Thymus (tissue), 11 donors: ENCODE data around the gene MAP7. TPM values are rescaled to one million over a fixed set of nuclear protein-coding genes. Genes with fewer than 3 reads are reported as not detected.

Source experiments
- DNase-seq, 9 donors: peaks; one replicate each; pipeline ENCODE4 v3.0.0-alpha.2; 2013; ENCODE audit warnings: low spot score in 9 of 9, low read depth in 6 of 9, missing footprints in 1 of 9
- H3K27ac ChIP-seq, 2 donors: one replicate each; pipeline ENCODE4 v1.5.1; 2013; ENCODE audit warnings: control low read depth in 1 of 2, low read depth in 1 of 2, low read length in 1 of 2, mild to moderate bottlenecking in 1 of 2, moderate library complexity in 1 of 2
- H3K27me3 ChIP-seq, 2 donors: one replicate each; pipeline ENCODE4 v1.5.1; 2013; ENCODE audit warnings: low read length in 1 of 2; ENCODE audit not compliant: control insufficient read depth in 2 of 2, insufficient read depth in 1 of 2
- H3K36me3 ChIP-seq, 2 donors: one replicate each; pipeline ENCODE4 v1.5.1; 2013; ENCODE audit warnings: low read length in 1 of 2, mild to moderate bottlenecking in 1 of 2, moderate library complexity in 1 of 2; ENCODE audit not compliant: control insufficient read depth in 2 of 2, insufficient read depth in 2 of 2
- H3K4me1 ChIP-seq, 2 donors: one replicate each; pipeline ENCODE4 v1.5.1; 2013; ENCODE audit warnings: low read length in 2 of 2; ENCODE audit not compliant: control insufficient read depth in 2 of 2, insufficient read depth in 2 of 2
- H3K4me3 ChIP-seq, 2 donors: one replicate each; pipeline ENCODE4 v1.5.1; 2013; ENCODE audit warnings: low read length in 2 of 2, control low read depth in 1 of 2, mild to moderate bottlenecking in 1 of 2
- H3K9me3 ChIP-seq, 2 donors: one replicate each; pipeline ENCODE4 v1.5.1; 2013; ENCODE audit warnings: low read length in 1 of 2, mild to moderate bottlenecking in 1 of 2; ENCODE audit not compliant: control insufficient read depth in 2 of 2, insufficient read depth in 1 of 2
- WGBS: extraction: QIAGEN DNeasy Blood & Tissue Kit; methylation state at CpG from one replicate; pipeline ENCODE4 v1.1.7; 2013; 5-methylcytosine and 5-hydroxymethylcytosine counted together
- polyA plus RNA-seq: library from polyadenylated mRNA; stranded (reverse); fragments of 200-250 nt; gene quantifications from one replicate; pipeline ENCODE4 v1.2.3, GENCODE V29; 2013
- total RNA-seq: library from RNA; stranded (reverse); fragments of 120-200 nt; gene quantifications from one replicate; pipeline ENCODE4 v1.2.4, GENCODE V29; 2013
- donor health status: healthy.

MAP7 gene
- total and polyA plus RNA-seq, 2 donors = 2.5 to 7.8 TPM

DNA sequence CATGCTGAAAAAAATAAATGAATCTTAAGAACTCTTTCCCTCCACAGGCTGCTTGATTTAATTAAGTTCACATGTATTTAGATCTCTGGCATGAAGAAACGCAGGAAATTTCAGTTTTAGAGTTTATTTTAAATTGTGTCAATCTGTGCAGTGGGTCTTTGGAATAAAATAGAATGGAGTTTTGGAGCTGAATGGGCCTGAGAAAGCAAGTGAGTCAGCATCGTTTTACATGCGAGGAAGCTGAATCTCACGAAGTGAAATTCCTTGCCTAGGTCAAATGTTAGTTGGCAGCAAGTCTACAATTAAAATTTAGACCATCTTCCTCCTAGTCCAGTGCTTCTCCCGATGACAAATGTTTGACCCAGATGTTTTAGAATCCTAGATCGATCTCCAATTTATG is 22.4 kb downstream of the MAP7 start:
- no peaks in the 10 kb centered on the region for H3K9me3 ChIP-seq
- no peak for DNase-seq
- no peaks in the 10 kb centered on the region for H3K27me3 ChIP-seq
- H3K4me3 ChIP-seq = no peak overlapping the region
- no peak overlapping the region for H3K27ac ChIP-seq
- H3K4me1 ChIP-seq = peaks cover 7 to 16% of the 10 kb centered on the region in 2 donors
- WGBS = 96% methylated on average over 6 of the region's 6 CpGs
- no peaks in the 10 kb centered on the region for H3K36me3 ChIP-seq

DNA sequence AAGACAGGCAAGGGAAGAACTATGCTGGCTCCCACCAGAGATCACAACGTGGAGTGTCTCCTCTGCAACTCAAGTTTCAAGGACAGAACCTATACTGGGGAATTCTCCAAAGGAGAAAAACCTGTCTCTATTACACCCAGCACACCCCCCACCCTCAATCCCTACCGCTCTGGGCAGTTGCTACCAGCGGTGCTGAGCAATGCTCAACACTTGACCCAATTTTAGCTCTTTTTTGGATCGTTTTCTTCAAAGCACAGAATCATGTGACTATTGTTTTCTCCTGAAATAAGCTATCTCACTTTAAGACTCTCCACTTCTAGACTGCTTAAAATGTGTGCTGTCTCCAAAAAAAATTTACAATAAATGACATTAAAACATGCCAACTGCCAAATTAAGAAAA is 23.3 kb downstream of the MAP7 start:
- Histone ChIP-seq H3K4me1 (peaks cover 7 to 16% of the 10 kb centered on the region in 2 donors), H3K9me3 (no peaks in the 10 kb centered on the region), H3K27me3 (no peaks in the 10 kb centered on the region), H3K36me3 (no peaks in the 10 kb centered on the region), H3K4me3 (no peak overlapping the region), H3K27ac (no peak overlapping the region)
- WGBS = 53% methylated on average over 4 of the region's 4 CpGs
- DNase-seq = no peak

GRCh38 chr6:136526196-136526930 is 23.9 kb downstream of the MAP7 start:
- Histone ChIP-seq H3K27me3 (no peaks in the 10 kb centered on the region), H3K9me3 (no peaks in the 10 kb centered on the region), H3K27ac (no peak overlapping the region), H3K36me3 (no peaks in the 10 kb centered on the region), H3K4me3 (no peak overlapping the region), H3K4me1 (peaks cover 7 to 16% of the 10 kb centered on the region in 2 donors)
- peak in 4 of 9 donors; percentile 23 to 64 (median 48) for DNase-seq
- WGBS = 10% methylated on average over 16 of the region's 16 CpGs

- peaks cover 7 to 16% of the 10 kb centered on the region in 2 donors for H3K4me1 ChIP-seq
- H3K27me3 ChIP-seq = no peaks in the 10 kb centered on the region
- peak overlapping the region in 1 of 2 donors; percentile 7 for H3K27ac ChIP-seq
- 26% methylated on average over 8 of the region's 8 CpGs for WGBS
- H3K4me3 ChIP-seq = no peak overlapping the region
- H3K36me3 ChIP-seq = no peaks in the 10 kb centered on the region
- no peak for DNase-seq
- H3K9me3 ChIP-seq = no peaks in the 10 kb centered on the region
These were observed 24.5 kb downstream of the MAP7 start for GRCh38 chr6:136525586-136526195.

- Histone ChIP-seq H3K4me3 (no peak overlapping the region), H3K36me3 (no peaks in the 10 kb centered on the region), H3K27me3 (no peaks in the 10 kb centered on the region), H3K4me1 (peaks cover 7 to 16% of the 10 kb centered on the region in 2 donors), H3K27ac (peak overlapping the region in 1 of 2 donors; percentile 7), H3K9me3 (no peaks in the 10 kb centered on the region)
- WGBS = 14% methylated on average over 2 of the region's 2 CpGs
- DNase-seq = no peak
These were observed 25.2 kb downstream of the MAP7 start for GRCh38 chr6:136524936-136525413.

DNA sequence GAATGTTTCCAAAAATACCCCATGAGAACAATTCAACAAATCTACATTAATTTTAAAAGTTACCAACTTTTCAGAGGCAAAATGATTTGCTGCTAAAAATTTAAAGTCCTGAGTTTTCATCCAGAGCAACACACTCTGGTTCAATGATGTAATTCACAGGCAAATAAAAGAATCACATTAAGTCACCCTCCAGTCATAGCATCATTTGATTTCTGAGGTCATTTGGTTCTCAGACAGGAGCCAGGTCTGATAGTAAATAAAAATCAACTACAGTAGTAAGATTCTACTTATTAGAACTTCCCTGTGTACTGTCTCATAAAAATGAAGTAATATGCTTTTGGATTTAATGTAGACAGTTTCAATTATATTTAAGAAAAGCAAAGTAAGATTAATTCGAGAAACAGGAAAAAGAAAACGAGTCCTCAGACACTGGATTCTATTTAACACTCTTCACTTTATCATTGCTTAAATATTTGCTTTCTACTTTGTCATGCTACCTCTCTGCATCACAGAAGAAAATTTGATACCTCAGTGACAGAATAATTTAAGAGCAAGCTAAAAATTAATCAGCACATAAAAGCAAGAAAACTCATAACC is 25.8 kb downstream of the MAP7 start:
- Histone ChIP-seq H3K4me1 (peaks cover 7 to 16% of the 10 kb centered on the region in 2 donors), H3K27ac (no peak overlapping the region), H3K27me3 (no peaks in the 10 kb centered on the region), H3K9me3 (no peaks in the 10 kb centered on the region), H3K36me3 (no peaks in the 10 kb centered on the region), H3K4me3 (no peak overlapping the region)
- WGBS = 41% methylated on average over 2 of the region's 2 CpGs
- DNase-seq = no peak

DNA sequence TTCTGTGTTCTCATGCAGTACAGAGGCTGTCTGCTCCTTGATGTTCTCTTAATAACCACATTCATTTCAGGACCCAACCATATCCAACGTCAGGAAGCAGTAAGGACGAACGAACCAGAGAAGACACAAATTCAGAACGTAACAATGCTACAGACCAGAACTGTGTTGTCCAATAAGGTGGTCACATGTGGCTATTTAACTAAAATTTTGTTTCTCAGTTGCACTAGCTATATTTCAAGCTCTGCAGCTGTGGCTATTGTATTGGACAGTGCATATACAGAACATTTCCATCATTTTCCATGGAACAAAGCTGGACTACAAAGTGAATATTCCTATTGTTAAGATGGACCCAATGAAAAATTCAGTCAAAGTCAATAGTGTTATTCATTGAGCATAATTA is 27.0 kb downstream of the MAP7 start:
- 99% methylated on average over 4 of the region's 4 CpGs for WGBS
- peaks cover 7 to 16% of the 10 kb centered on the region in 2 donors for H3K4me1 ChIP-seq
- DNase-seq = no peak
- H3K4me3 ChIP-seq = no peak overlapping the region
- no peak overlapping the region for H3K27ac ChIP-seq
- no peaks in the 10 kb centered on the region for H3K27me3 ChIP-seq
- no peaks in the 10 kb centered on the region for H3K36me3 ChIP-seq
- H3K9me3 ChIP-seq = no peaks in the 10 kb centered on the region

- Histone ChIP-seq H3K27me3 (no peaks in the 10 kb centered on the region), H3K9me3 (no peaks in the 10 kb centered on the region), H3K36me3 (no peaks in the 10 kb centered on the region), H3K4me3 (no peak overlapping the region), H3K27ac (no peak overlapping the region), H3K4me1 (peaks cover 7 to 16% of the 10 kb centered on the region in 2 donors)
- no peak for DNase-seq
- 99% methylated on average over 3 of the region's 3 CpGs for WGBS
These were observed 27.6 kb downstream of the MAP7 start for GRCh38 chr6:136522636-136523035.

DNA sequence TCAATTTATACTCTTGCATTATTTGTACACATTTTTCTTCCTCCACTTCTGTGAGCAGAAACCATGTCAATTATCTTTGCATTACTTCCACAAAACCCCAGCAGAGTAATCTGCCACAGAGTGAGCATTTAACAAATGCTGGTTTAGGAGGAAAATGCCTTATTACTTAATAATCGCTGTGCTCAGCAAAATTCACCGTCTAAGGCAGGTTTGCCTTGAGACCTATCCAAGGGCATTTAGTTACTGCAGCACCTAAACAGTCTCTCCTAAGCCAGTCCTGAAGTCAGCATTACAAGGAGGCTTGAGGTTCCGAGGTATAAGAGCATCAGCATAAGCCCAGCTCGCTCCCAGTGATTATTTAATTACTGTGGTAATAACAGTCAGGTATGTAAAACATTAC is 28.3 kb downstream of the MAP7 start:
- no peaks in the 10 kb centered on the region for H3K36me3 ChIP-seq
- no peak overlapping the region for H3K27ac ChIP-seq
- DNase-seq = no peak
- no peaks in the 10 kb centered on the region for H3K27me3 ChIP-seq
- peaks cover 7 to 15% of the 10 kb centered on the region in 2 donors for H3K4me1 ChIP-seq
- no peak overlapping the region for H3K4me3 ChIP-seq
- WGBS = 98% methylated on average over 4 of the region's 4 CpGs
- no peaks in the 10 kb centered on the region for H3K9me3 ChIP-seq
